GM21528 (cell line): Measurements from ENCODE around the gene NIPAL3.
A peak's percentile ranks its signal among the peaks of the same experiment; 100 is the strongest.

ENCODE experiments used
- ATAC-seq: cut with Tn5 transposase; IDR thresholded peaks from one replicate; pipeline ENCODE4 v1.9.1; 2021; ENCODE audit warnings: mild to moderate bottlenecking, moderate library complexity; ENCODE audit not compliant: unreplicated experiment, low FRiP score

NIPAL3 gene

DNA sequence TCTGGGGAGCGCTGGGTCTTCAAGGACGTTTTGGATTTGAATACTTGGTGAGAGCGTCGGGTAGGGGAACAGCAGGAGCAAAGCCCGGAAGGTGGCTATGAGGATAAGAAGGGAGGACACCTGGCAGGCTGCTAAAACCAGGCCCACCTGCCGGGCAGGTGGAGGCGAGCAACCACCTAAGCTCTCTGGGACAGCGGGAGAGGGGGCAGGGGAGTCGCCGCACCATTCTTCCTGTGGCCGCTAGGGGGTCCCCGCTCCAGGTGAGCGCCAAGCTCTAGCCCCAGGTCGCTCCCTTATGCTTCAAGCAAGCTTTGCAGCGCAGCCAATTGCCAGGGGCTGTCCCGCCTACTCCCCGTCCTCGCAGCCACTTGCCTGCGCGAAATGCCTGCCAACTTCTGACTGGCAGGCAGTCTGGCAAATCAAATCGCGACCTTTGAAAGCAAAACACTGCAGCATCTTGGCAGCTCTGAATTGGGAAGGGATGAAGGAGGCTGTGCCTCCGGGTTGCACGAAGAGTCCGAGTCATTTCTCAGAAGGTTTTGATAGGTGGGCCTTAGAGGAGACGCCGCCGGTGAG, at the start of gene NIPAL3:
TSS of gene NIPAL3 (plus strand) at position 469 of the 576 bp plus-strand sequence. CDS start 3,746 bp downstream, outside the sequence.
- peak; percentile 93 for ATAC-seq

DNA sequence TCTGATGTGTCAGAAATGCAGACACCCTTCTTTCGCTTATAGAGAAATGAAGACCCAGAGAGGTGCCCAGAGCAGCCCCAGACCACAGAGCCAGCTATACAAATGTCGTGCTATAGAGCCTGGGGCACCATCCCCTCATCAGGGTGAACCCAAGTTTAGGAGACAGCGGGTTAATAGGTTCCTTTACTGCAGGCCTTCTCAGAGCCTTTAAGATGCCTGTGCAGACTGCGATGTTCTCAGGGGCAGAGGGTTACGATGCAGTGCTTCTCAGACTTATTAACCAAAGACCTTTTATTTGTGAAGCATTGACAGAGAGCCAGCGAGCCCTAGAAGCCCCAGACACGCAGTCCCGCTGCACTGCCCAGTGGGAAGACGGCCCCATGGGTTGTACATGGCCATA, 48.9 kb upstream of the NIPAL3 start:
- no peak for ATAC-seq

DNA sequence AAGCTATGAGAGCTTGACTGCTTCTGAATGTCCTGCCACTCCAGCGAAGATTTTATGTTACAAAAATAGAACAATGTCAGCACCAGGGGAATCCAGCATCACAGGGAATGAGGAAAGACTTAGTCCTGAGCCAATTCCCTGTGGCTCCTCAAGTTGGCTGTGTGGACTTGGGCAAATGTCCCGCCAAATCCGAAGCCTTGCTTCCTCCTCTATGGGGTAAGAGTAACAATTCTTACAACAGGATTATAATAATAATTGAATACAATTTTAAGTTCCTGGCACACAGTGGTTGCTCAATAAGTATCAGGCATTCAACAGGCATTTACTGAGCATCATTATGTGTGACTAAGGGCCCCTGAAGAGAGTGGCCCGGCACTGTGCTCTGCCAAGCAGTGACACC, 46.4 kb upstream of the NIPAL3 start:
- ATAC-seq: no peak

DNA sequence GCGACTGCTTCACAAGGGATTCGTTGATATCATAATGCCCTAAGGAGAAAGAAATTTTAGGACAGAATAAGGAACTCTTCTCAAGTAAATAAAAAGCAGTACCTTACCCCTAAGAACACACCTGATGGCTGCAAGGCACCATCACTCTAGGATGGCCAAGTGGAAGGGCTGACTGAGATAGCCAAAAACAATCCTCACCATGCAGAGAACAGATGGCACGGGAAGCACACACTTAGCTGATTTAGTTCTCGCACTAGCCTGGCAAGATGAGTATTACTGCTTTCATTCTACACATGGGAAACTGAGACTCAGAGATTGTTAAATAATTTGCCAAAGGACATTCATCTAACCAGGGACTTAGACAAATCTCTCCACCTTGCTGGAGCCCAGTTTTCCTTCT, 45.8 kb upstream of the NIPAL3 start:
- no peak for ATAC-seq

DNA sequence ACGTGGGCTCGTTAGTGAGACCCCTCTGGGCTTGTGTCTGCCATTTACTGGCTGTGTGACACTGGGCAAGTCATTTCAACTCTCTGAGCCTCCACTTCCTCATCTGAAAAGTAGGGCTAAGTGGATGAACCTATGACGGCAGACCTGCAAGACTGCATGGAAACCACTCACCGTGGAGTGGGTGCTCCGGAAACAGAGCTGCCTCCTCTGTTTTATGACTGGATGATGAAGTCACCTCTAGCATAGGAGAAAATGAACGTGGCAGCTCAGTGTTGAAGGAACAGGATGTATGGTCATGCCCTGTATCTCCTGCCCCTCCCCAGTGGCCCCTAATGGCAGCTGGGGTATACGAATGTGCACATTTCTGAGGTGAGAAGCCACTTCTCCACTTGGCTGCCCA, 42.6 kb upstream of the NIPAL3 start:
- no peak for ATAC-seq

DNA sequence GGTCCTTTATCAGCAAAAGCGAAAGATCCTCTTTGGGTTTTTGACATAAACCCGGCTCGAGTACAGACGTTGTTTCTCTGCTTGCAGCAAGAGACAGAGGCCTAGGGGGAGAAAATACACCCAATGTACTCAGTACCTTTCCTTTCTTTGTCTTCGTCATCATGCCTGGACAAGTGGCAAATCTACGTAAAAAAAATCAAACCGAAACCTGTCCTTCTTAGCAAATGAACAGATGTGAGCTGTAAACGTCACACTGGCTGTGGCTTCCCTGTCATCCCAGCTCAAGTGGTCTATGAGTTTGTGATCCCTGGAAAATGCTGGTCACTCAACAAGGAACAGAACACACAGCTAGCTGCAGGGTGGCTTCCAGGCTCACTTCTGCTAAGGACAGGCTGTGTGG, 41.9 kb upstream of the NIPAL3 start:
- ATAC-seq: no peak

DNA sequence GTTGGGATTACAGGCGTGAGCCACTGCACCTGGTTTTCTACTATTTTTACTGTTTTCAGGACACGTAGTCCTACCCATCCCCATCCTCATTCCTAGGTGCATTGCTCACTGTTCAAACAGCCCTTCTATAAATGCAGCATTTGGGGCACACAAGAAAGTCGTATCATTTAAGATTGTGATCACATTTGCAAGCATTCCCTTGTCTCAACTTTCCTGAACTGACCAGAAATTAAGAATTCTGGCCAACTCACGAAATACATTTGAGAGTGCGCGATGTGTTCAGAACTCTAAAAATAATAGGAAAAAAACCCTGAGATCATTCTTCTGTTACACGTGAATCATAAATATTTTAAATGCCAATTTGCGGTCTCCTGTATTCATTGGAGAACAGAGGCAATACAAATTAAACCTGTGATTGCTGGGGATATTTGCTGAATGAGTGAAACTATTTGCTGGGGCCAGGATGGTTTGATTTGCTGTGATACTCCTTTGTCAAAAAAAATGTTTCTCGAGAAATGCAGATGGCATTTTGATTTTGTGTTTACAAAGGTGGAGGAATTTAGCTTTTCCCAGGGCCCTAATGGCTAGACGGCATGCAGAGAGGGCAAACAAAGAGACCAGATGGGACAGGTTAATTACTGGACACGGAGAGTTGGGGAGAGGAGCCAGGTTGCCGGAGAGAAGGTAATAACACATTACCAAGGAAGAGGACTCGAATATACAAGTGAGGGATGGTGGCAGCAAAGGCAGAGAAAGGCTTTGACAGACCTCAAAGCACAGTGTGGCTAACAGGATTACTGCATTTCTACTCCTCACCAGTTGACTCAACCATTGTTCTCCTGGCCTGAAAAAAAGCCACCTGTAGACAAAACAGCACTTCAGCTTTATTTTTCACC, 40.5 kb upstream of the NIPAL3 start:
- ATAC-seq: no peak

DNA sequence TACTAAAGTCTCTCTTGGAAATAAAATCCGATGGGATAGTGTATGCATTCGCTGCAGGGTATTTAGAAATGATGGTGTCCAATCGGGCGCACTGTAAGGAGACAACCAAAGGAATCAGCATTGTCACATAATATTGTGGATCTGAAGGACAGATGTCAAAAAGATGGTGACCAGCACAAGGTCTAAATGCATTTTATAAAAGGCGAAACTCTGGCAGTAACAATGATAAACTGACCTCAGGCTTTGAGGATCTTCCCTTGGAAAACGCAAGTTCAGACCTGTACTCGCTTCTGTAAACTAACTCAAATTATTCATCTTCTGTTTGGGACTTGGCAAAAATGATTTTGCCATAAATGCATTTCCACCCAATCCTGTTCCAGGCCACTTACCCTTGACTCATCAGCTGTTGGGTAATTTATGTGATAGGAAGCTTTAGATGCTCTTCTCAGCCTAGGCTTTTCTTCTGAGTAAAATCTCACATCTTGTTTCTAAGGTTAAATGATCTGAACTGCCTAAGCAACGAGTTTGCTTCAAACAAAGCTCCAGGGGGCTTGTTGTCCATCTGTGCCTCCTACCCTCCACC, 35.8 kb upstream of the NIPAL3 start:
- no peak for ATAC-seq

DNA sequence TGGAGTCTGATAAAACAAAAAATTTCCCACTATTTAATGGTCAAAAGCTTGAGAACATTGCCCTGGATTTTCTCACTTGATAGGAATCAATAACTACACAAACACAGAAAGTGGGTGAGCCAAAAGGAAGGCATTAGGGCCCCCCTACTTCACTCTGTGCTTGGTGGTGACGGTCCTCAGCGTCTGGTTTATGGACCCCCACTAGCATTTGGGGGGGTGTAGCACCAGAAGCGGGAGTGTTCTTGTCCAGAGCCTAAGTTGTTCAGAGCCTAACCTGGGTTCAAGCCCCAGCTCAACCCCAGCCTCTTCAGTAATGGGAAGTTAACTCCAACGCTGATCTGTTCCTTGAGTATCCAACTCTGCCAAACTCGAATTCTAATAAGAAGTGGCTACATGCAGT, 35.1 kb upstream of the NIPAL3 start:
- ATAC-seq: no peak

DNA sequence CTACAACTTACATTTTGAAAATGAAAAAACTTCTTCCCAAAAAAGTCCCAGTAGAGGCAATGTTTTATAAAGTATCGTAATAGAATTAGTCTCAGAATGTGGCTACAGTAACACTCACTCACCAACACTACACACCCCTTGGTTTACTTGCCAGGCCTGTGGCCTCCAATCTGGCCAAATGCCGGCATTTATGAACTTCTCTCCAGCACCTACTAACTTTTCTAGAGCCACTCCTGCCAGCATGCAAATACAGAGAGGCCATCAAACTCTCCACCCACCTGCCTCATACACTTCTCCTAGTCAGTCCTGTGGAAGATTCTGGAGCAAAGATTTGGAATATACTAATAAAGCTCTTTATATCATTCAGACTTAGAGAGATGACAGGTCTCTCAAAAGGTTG, 34.3 kb upstream of the NIPAL3 start:
- ATAC-seq: no peak

DNA sequence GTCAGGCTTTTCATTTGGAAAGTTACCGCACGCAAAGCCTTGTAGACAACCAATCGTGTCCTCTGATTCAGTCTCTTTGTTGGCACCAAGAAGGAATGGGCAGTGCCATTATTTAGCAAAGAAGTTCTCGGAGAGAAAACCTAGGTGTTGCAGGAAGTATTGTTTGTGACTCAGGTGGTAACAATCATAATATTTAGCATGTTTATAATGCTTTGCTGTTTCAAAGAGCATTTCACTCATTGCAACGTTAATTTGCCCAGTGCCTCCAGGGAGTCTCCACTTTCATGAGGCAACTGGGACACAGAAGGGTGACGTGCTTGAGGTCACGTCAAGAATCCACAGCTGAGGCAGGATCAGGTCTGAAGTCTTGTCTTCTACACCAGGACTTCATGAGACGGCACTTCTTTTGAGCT, 33.4 kb upstream of the NIPAL3 start:
- no peak for ATAC-seq

DNA sequence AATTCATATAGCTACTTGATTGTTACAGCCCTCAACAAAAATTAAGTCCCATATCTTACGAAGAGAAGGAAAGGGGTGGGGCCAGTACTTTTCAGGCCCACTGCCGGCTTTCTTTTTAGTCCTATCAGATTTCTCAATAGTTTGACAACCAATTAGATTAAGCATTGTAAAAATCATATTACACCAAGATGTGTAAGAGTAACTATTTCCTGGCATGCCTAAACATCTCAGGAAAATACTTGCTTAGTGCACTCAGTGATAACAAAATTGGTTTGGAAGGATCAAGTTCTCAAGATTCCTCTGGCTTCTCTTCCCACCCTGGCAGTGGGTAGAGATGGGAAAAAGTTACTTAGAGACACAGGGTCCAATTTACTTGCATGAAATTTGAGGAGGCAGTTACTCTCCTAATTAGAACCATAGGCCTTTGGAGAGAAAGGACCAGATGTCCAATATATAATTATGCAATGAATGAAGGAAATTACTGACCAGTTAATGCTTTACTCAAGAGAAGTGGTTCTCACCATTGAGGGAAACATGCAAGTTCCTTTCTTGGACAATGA, 32.1 kb upstream of the NIPAL3 start:
- ATAC-seq: no peak

DNA sequence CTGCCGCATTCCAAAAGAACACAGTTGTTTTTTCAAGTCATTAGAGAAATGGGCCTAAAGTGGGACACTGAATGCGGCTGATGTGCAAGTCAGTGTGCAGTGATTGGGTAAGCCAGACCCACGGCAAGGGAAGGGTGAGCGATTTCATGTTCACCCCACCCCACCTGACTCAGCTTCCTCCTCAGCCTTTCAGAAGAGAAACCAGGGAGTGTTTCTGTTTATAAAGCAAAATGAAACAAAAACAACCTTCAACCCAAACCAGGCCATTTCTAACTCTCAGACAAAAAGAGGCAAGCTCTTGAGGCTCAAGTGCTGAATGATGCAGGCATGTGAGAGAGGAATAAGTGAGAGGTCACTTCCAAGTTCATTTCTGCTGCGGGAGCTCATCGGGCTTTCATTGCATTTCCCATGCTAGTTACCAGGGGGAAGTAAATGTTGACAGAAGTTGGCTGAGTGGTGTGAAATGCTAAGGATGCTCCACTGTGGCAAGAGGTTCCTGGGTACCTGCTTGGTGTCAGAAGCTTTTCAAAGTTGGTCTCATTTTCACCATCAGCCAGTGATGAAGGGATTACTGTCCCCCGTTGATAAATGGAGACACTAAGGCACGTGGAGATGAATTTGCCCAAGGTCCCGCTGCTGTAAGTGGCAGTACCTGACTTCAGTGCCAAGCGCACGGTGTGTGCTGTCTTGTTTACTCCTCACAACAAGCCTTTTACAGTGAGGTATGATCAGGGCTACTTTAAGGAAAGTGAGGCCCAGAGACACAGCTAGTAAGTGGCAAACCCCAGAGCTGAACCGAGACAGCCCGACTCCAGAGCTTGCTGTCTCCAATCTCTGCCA, 31.1 kb upstream of the NIPAL3 start:
- no peak for ATAC-seq

DNA sequence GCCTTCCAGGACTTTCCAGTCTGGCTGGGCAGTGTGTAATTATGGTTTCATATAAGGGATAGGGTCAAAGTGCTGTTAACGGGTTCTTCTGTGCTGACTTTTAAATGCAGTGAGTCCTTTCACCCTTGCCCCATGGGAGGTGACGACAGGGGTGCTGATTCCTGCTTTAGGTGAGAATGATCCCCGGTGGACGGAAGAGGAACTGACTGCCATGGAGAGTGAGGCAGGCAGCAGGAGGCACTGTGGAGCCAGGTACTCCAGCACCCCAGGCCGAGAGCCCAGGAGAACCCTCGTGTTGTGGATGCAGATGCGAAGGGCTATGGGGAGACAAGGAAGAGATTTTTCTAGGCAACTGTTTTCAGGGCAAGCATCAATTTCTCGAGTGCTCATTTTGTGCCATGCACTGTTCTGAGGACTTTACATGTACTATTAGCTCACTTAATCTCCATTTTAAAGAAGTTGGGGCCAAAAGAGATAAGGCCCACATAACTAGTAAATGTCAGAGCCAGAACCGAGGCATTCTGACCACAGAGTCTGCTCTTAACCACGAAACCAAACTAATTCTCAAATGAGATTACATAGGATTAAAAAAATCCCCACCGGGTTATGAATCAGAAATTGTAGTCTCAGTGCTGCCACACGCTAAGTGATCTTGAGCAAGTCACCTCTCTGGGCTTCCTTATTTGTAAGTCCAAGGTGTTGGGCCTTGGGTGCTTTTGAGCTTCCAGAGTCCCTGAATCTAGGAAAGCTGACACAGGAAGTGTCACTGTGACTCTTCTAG, 30.3 kb upstream of the NIPAL3 start:
- no peak for ATAC-seq

DNA sequence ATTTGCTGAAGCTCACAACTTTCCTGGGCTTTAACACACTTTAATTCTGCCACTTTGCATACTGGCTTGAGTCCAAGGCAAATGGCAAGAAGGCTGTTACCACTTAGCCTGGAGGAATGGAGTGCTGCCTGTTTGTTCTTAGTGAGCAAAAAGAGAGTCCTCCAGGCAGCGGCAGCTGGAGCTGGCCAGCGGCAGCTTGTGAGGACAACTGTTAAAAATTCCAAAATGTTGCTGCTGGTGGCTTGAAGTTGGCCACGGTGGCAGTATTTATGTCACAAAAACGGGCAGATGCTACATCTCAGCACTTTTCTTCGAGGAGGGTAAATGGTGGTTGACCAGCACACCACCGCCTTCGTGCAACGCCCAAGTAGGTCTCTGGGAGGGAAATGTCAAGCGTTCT, 29.4 kb upstream of the NIPAL3 start:
- ATAC-seq: no peak

DNA sequence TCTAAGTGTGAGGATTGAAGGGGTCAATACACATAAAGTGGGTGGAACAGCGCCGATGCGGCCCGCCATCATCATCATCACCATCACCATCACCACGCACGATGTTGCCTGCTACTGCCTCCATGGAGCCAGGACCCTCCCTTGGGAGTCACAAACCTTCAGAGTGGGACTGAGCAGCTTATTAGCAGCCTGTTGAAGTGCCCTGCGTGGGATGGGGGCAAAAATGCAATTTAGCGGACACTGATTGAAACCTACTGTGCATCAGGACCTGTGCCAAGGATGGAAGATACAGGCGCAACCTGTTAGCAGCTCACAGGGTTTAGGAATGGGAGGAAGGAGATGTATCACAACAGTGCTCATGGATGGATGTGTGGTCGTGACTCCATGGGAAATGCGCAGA, 28.7 kb upstream of the NIPAL3 start:
- no peak for ATAC-seq

DNA sequence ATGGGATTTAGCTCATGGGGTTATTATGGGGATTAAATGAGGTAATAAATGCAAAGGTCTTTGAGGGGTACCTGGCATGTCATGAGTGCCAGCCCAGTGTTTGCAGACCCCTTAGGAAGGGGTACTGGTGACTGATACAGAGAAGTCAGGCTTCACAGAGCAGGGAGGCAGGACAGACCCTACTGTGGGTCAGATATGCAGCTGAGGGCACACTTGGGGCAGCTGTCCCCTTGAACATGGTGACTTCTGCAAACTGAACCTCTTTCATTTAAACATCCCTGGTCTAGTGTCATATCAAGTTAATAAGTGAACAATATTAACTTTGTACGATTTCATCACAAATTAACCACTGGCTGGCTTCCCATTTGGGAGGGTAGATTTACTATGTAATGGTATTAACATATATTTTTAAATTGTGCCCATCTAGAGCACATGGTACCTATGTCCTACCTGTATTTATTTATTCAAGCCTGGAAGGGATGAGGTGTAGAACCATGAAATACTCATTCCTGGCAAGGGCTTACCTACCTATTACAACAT, 27.9 kb upstream of the NIPAL3 start:
- no peak for ATAC-seq

DNA sequence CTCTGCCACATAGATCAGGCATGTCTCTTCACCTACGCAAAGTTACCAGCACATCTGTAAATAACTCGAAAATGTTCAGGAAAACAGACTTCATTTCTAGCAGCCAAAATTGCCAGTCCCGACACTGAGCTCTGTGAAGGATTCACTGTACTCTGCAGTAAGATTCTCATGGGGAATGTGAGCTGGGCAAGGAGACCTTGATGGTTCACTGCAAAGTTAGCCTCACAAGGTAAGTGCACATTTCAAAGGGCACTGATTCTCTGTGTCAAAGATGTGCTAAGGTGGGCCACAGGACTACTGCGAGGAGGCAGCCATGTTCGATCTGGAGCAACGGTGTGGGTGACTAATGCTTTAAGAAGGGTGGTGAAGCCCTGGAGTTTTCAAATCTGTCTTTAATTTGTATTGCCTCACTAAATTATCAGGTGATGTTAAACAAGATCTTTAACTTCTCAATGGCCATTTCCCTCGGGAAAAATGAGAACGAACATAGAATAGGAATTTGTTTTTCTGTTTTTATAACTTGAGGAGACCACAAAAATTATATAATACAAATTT, 27.2 kb upstream of the NIPAL3 start:
- ATAC-seq: no peak

DNA sequence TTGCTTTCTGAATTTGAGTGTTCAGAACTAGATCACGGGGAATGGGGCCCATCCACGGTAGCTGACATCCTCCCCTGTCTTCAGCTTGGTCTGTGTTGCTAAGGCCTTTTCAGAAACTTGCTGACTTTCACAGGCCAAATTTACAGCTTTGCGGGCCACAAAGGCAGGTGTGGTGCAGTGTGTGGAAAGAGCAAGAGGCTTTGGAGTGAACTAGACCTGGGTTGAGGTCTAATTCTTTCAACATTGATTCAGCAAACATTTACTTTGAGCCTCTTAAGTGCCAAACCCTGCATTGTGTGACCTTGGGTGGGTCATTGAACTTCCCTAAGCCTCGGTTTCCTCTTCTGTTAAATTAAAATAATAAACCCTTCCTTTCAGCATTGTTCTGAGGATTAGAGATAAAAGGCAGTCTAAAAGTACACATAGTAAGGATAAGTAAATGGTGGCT, 26.3 kb upstream of the NIPAL3 start:
- ATAC-seq: no peak
